ENCODE data around the gene PCBD1.
"Not testable (repeated sequence)": the region's sequence is repeated elsewhere in the genome, so short reads cannot be mapped to it uniquely, and the experiment has no call there.

PCBD1 gene

GRCh38 chr10:70861495-70862197, 26.7 kb downstream of the PCBD1 start:
- DNase-seq, result not testable (repeated sequence)

- DNase-seq, result no peak
Measured at GRCh38 chr10:70858759-70859158, 29.6 kb downstream of the PCBD1 start.

DNA sequence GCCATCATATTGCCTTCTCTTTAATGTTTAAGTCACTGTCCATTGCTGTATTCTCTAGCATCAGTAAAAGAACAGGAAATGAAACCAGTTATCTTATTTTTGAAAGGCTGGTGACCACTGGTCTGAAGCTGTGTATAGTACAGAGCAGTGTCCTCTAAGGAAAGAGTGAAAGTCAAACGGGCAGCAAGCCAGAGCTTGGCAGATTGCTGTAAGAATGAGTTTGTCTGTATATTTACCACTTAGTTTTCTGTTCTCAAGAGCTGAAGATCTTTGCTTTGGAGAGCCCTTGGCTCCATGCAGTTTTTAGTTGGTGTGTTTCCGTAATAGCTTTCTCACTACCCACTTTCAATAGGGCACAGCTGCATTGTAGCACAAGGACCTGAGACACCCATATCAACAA, 31.9 kb downstream of the PCBD1 start:
- no peak for DNase-seq

- no peak for DNase-seq
Measured at GRCh38 chr10:70853457-70853856, 34.9 kb downstream of the PCBD1 start.

- no peak for DNase-seq
Measured at GRCh38 chr10:70853038-70853437, 35.3 kb downstream of the PCBD1 start.

DNA sequence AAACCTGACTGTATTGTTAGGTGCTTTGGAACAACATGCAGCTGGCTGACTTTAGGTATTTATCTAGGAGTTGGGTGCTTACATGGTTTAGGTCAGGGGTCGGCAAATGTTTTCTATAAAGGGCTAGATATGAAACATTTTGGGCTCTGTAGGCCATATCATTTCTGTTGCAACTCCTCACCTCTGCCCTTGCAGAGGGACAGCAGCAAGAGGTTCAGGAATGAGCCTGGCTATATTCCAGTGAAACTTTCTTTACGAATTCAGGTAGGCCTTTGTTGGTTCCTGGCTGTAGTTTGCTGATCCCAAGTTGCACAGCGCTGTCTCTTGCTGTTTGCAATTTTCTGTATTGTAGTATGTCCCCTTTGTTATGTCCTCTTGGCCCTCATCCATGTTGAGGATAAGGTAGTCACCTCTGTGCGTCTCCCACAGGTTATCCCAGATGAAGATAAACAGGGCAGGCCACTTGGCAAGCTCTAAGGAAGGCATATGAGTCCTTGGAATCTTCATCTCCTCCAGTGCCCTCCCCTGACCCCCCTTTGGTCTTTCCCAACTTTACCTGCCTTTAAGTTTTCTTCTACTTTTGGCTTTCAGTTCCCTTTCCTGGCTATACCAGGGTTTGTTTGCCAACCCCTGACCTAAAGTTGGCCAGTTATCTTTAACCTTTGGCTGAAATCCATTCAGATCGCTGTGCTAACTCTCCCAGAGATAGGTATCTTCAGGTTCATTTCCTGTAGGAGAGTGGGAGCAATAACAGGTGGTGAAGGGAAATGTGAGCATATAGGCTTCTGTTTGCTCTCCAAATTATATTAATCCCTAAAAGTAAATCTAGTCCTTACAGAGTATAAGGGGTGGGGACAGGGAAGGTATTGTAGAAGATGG, 36.5 kb downstream of the PCBD1 start:
- DNase-seq, result no peak

GRCh38 chr10:70850097-70850496, 38.3 kb downstream of the PCBD1 start:
- DNase-seq, result no peak

DNA sequence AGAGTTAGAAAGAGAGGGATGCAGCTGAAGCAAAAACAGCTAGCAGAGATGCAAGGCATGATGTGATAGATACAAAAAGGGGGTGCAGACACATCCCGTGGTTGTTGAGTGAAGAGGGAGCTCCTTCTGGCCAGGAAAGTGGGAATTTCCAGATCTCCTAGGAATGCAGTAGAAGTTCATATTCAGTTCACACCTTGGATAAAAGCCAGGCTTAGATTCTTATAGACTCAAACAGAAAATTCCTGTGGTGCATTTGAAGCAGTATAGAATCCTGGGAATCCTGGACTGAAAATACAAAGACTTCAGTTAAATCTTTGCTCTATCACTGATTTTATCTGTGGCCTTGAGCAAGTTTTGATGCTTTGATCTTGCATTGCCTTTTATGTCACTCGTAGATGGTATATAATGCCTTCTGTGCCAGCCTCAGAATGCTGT, 38.8 kb downstream of the PCBD1 start:
- no peak for DNase-seq

GRCh38 chr10:70847659-70848360, 40.6 kb downstream of the PCBD1 start:
- no peak for DNase-seq

GRCh38 chr10:70846795-70847194, 41.6 kb downstream of the PCBD1 start:
- DNase-seq, result no peak

- no peak for DNase-seq
Measured at GRCh38 chr10:70845816-70846215, 42.5 kb downstream of the PCBD1 start.

DNA sequence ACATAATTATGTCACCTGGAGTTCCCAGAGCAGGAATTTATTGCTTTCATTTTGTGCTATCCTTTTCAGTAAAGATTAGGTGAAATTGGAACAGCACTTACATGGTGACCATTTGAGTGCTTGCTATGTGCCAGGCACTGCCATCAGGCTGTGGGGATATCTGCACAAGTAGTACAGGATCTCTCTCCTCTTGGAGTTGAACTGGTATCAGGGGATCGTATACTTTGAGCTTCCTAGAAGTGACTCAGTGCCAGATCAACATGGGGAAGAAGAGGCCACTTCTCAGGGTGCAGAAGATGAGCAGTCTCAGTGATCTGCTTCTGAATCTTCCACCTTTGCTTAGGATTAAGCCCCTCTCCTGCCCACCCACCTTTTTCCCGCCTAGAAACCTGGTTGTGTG, 43.1 kb downstream of the PCBD1 start:
- DNase-seq, result no peak

GRCh38 chr10:70843776-70844489, 44.4 kb downstream of the PCBD1 start:
- DNase-seq, result no peak

GRCh38 chr10:70843333-70843732, 45.0 kb downstream of the PCBD1 start:
- no peak for DNase-seq

DNA sequence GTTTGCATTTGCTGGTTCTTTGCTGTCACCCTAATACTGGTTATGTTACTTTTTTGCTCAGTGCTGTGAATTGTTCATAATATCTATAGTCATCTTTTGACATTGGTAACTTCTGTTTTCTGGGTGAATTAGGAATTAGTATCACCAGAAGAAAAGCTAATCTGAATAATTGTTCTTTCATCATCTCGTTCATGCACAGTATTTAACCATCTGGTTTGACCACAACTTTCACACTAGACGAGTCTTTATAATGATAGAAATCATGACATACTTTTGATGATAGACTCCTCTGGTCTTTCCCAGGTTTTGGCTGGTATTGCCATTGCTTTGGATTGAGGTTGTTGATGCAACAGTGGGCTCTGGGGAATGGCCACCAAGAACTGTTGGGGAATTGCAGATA, 47.5 kb downstream of the PCBD1 start:
- DNase-seq, result no peak

DNA sequence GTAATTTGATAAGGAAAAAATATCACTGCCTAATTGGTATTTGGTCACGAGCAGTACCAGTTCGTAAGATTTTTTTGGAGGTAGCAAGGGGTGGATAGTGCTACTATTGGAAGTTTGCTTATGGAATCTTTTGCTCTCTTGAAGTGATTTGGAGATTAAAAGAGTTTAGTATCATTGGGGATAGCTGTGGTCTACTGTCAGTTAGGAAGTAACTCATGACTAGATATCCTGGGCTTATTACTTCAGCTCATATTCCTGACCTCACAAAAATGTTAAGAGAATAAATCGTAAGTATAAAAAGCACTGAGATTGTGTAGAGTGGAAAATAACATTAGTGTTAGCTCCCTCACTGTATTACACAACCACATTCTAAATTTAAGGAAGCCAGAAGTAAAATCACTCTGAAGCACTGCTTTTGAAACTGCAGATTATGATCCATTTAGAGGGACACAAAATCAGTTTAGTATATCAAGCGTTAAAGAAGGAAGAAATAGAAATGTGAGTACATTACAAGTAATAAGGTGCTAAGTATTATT, 50.0 kb downstream of the PCBD1 start:
- DNase-seq, result no peak

GRCh38 chr10:70837660-70838059, 50.7 kb downstream of the PCBD1 start:
- DNase-seq, result no peak

- no peak for DNase-seq
Measured at GRCh38 chr10:70836319-70836718, 52.0 kb downstream of the PCBD1 start.

DNA sequence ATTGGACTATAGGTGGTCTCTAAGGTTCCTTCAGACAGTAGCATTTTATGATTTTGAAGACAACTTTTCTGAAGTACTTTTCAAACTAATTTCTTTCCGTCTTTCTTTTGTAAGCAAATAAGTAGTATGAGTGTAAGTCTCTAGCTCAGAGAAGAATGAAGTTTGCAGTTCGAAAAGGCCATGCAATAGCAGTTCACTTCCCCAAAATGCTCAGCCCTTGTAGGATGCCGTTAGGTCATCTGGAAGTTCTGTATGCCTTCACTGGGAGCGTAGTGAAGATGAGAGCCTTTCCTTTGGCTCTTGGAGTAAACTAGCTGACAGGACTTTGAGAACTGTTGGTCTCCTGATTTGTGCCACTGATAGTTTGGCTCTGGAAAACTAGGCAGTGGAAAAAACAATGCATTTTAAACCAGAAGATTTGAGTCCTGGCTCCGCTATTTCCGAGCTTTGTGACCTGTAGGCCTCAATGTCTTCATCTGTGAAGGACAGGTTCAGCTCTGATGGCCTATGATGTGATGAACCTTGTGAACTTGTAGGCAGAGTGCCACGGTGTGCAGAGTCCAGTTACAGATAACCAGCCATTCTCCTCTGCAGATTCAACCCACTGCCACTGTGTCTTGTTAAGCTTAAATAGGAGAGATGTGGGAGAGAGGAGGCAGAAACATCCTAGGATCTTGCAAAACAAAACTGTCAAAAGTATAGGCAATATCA, 53.8 kb downstream of the PCBD1 start:
- DNase-seq, result no peak

- DNase-seq, result no peak
Measured at GRCh38 chr10:70834021-70834420, 54.3 kb downstream of the PCBD1 start.

- DNase-seq, result no peak
Measured at GRCh38 chr10:70833601-70834000, 54.8 kb downstream of the PCBD1 start.

All from activated CD4-positive, alpha-beta T cell treated with anti-CD3 and anti-CD28 coated beads, Interleukin-2, amount 50 U/mL, for 1 hour (primary cell).